Raji (cell line): ENCODE measurements around the gene THEM5.

ENCODE experiments used
- POLR2A ChIP-seq: IDR thresholded peaks from 2 replicates; pipeline ENCODE4 v1.6.1; 2011; ENCODE audit warnings: low read depth, low read length, control low read depth; ENCODE audit not compliant: insufficient read depth

THEM5 gene

DNA sequence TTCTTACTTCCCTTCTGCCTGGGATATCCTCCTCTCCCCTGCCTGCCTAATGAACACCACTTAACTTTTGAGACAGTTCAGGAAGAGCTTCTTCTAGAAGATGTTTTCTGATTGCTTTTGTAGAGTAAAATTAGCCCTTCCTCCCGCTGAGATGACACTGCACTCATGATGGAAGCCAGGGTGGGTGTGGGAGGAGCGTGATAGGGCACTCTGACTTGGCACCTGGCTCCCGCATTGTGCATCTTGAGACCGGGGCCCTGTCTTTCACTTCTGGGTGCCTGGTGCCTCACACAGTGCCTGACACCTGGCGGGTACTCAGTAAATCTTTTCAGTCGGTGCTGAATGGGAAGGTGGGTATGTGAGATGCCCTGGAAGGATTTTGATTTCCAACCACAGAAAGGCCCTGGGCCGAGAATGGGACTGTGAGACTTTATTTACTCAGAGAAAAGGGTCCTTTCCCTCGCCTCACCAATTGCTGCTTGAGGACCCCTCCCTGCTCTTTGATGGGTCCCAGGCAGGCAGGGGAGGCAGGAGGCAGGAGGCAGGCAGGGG is 6.8 kb downstream of the THEM5 start:
- no peak for TF ChIP-seq POLR2A

DNA sequence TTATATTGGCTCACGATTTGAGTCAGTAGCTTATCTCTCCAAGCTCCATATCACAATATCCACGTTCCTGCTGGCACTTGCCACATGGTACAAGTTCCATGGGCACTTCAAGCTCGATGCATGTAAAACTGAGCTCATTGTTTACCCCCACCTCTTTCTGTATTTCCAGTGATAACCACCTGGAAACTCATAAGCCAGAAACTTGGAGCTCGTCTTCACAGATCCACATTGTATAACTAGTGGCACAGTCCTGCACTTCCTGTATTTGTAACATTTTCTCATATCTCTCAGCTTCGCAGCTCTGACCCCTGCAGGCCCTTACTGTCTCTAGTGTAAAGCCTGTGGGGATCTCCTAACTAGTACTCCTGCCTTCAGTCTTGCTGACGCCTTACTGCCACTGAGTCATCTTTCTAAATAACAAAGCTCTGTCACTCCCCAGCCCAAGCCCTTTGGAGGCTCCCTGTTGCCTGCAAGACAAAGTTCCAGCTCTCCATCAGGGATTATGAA is 7.4 kb downstream of the THEM5 start:
- no peak for TF ChIP-seq POLR2A

DNA sequence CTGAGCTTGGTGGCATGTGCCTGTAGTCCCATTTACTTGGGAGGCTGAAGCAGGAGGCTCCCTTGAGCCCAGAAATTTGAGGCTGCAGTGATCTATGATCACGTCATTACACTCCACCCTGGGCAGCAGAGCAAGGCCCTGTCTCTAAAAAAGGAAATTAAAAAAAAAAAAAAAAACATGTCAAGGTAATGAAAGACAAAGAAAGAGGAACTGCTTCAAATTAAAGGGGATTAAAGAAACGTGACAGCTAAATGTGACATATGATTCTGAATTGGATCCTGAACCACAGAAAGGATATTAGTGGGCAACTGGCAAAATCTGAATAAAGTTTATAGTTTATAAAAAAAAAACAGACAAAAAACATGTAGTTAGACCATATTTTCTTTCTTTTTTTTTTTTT is 10.1 kb downstream of the THEM5 start:
- no peak for TF ChIP-seq POLR2A

DNA sequence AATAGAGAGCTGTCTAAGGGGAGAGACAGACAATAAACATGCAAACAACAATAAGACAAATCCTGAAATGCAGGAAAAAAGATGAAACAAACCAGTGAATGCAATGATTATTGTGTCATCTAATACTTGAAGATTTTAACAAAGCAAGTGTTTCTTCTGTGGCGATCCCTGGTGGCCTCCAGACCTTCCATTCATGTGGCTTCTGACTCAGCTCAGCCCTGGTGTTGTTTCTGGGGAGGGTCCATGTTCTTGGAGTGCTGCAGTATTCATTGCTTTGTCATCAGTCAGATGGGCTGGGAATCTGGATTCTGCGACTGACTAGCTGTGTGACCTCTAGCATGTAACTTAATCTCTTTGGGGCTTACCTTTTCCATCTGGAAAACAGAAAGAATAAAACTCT is 12.4 kb downstream of the THEM5 start:
- no peak for TF ChIP-seq POLR2A

DNA sequence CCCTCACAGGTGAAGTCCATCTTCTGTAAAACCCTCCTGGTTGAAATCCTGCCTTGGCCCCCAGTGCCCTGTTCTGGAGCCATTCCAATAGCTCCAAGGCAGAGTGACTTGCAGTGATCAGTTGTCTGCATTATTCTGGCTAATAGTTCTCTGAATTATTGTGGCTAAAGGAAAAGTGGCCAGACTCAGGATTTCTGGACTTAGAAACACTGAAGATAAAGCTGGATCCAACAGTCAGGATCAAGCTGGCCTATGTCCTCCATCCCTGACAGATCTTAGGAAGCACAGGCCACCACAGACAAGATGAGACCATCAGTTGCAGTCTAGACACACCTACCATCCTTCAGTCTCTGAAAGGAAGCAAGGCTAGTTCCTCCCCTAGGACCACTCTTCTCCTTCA is 13.1 kb downstream of the THEM5 start:
- no peak for TF ChIP-seq POLR2A

DNA sequence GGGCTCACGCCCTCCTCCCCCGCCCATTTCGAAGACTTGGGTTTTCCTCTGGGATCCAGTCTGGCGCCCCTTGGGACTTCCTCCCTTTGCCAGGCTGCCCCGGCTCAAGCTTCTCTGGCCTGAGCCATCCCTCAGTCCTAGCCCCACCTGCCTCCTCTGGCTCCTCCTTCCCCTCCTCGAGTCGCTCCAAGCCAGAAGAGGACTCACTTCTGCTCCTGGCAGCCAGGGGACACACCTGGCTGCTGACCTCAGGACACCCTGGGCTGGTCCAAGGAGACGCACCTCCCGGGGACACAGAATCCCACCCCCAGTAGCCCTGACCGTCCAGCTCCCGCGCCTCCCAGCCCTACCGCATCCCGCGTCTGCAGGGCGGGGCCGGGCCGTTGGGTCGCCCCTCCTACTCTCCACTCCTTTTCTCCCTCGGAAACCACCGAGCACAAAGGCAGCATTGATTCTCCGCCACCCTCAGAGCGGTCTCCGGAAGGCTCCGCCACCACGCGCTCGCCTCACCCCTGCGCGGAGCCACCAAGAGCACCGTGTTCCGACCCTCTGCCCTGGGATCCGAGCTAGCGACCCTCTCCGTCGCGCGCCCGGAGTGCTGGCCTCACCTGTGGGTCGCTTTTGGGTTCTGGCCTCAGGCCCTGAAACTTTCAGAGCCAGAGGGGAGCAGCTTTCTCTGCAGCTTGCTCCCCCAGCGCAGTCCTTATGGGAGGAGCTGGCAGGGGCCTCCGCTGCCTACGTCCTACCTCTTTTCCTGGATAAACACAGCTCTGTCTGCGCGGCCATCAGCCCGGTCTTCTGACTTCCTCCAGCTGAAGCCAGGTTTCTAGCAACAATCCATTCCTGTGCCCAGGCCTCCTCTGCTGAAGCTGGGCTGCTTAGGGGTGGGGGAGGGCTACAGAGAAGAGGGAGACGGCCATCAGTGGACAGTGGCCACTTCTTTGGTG is 13.8 kb downstream of the THEM5 start, which contains the start of gene C2CD4D:
TSS of gene C2CD4D (minus strand) at position 364 of the 947 bp plus-strand sequence. CDS start 831 bp downstream, outside the sequence.
- no peak for TF ChIP-seq POLR2A

DNA sequence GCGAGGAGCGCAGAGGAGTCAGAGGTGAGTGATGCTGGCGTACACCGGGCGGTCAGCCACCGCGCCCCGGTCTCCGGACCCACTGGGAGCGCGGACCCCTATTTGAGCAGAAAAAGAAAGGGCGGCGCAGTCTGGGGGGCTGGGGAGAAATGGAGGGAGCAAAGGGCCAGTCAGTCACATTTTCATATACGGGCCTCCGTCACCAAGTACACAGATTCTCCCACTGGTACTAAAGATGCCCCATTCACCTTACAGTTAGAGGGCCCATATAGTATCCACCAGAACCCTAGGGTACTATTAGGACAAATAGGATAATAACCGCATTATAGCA is 14.5 kb downstream of the THEM5 start:
- TF ChIP-seq POLR2A = no peak

DNA sequence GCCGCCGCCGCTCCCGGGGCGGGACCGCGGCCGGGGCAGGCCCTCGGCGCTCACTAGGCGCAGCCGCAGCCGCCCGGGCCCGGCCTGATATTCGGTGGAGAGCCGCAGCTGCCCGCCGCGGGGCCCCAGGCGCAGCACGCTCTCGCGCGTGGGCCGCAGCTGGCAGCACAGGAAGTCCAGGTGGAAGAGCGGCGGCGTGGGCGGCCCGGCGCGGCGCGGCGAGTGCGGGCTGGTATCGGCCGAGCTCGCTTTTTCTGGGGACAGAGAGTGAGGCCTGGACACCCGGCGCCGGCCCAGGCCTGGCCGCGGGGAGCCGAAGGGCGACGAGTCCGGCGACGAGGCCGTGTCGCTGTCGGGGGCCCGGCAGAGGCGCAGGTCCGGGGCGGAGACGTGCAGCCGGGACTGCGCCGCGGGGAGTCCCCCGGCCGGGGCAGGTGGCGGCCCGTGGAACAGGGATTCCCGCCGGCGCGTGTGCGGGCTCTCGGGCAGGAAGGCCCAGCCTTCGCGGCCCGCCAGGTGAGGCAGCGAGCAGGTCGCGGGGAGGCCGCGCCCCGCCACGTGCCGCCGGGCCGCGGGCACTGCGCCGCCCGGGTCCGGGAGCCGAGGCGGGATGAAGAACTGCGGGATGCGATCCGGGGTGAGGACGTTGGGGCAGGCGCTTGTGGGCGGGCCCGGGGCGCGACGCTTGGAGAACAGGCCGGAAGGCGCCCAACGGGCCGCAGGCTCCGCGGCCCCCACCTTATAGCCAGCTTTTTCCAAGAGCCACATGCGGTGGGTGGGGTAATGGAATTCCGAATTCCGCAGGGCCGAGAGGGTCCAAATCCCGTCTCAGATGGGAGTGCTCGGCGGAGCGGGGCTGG is 15.1 kb downstream of the THEM5 start:
- no peak for TF ChIP-seq POLR2A

DNA sequence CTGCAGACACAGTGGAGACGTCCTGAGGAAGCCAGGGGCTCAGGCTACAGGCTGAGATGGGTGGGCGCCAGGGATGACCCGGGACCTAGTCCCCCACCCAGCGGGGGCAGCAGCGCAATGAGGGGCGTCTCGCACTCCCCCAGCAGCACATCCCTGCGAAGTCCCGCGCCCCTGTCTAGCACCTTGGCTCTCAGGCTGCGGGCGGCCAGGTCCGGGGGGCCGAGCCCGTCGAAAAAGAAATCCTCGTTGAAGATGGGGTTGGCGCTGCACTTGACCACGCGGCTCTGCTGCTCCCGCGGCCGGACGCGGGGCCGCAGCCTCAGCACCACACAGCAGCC is 15.7 kb downstream of the THEM5 start:
- TF ChIP-seq POLR2A = no peak

DNA sequence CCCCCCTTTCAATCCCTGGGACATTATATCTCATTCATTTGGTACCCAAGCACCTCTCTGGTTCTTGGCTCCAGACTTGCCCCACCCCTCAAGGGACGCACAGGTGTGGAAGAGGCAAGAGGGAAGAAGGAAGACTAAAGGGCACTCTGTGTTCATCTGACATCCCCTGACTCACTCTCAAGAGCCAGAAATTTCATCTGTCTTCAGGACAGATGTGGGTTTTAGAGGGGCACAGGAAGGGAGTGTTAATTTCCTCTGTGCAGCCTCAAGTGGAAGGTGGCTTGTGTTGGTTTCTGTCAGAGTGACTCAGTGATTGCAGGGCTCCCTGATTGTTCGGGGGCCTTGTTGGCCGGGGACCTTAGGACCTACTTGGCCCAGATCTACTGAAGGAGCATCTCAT is 16.3 kb downstream of the THEM5 start:
- TF ChIP-seq POLR2A = no peak

DNA sequence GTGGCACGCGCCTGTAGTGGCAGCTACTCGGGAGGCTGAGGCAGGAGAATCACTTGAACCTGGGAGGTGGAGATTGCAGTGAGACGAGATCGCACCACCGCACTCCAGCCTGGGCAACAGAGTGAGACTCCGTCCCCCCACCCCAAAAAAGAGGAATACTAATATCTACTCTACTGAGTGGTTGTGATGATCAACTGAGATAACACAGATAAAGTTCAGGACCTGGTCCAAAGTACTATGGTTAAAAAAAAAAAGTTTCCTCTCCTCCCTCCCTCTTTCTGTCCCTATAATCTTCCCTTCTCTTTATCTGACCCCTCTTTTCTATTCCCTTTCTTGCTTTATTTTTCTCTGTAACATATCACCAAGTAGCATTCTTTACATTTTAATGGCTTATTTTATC is 17.9 kb downstream of the THEM5 start:
- TF ChIP-seq POLR2A = no peak

DNA sequence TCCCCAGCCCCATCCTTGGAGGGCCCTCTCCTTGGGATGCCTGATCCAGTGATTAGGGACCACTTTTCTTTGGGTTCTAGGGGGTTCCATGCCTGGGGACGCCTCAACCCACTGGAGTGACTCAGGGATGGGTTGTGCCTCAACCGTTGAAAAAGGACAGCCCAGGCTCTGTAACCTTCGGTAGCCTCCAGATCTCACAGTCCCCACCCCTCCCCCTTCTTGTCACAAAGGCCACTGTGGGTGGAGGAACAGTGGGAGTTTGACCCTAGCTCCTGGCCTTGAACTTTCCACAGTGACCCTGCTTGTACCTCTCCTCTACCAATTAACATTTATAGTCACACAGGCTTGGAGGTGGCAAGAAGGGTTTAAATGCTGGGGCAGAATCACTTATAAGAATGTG is 19.3 kb downstream of the THEM5 start:
- TF ChIP-seq POLR2A = no peak

DNA sequence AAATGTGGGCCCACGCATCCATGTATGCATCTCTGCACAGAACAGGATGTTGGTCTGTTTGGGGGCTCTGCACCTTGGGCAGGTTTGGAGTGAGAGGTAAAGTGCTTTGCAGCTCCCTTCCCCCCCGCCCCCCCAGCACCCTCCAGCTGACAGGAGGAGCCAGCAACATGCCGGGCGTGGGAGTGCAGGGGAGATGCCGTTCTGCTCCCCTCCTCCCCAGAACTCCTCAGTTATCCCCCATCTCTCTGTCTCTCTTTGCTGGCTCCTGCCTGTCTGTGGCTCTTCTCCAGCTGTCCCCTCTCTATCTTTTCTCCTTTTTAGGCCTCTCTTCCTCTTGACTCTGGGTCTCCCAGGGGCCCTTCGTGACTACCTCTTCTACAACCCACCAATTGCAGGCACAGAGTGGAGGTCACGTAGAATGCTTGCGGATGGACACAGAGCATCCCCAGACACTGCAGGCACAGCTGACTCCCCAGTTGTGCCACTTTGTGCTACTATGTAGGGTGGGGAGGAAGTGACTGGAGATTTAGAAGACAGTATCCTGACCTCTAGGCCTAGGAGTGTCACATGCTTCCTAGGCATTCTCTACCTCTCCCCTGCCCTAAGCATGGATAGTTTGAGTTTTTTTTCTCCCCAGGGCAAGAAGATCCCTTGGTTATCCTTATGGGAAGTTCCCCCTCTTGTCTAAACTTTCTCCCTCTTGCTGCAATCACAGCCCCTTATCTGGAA is 20.2 kb downstream of the THEM5 start:
- no peak for TF ChIP-seq POLR2A

DNA sequence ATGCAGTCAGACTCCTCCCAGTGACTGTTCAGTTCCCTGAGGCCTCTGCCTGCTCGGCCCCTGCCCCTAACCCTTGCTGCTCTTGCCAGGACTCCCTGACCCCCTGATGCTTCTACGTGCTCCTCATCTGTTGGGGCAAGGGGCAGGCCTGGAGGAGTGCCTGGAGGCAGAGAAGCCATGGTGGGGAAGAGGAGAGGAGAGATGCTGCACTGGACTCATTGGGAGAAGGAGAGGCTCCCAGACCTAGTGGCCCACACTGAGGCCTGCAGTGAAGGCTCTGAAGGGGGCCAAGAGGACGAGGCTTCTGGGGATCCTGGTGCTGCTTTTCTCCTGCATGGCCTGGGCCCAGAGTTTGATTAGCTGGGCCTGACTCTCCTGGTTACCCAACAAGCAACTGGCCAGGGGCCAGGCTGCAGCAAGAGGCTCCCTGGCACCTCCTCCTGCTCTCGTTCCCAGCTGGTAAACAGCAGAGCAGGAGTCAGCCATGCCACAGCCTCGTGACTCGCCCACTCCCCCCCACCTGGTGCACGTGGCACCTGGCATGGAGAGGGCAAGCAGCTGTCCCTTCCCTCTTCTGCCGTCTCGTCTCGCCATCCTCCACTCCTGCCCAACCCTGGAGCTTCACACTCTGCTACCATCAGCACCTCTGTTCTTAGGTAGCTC is 21.1 kb downstream of the THEM5 start:
- TF ChIP-seq POLR2A = no peak

DNA sequence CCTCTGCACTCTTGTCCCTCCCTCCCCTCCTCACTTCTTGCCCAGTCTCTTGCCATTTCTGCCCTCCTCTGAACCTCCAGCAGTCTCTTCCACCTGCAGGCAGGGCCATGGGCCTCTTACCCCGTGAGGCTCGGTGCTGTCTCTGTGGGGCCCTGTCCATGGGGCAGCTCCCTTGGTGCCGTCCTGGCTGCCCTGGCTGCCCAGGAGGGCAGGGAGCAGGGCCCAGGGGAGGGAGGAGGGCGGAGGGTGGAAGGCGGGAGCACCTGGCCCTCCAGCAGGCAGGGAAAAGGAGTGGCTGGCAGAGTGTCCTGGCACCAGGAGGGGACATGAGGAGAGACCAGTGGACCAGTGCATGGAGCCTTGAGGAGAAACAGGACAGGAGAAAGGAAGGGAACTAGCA is 21.9 kb downstream of the THEM5 start, which contains the start of gene RORC:
TSS of gene RORC (minus strand) at position 198 of the 400 bp plus-strand sequence. CDS start at position 160, 38 bp downstream.
- TF ChIP-seq POLR2A = no peak

DNA sequence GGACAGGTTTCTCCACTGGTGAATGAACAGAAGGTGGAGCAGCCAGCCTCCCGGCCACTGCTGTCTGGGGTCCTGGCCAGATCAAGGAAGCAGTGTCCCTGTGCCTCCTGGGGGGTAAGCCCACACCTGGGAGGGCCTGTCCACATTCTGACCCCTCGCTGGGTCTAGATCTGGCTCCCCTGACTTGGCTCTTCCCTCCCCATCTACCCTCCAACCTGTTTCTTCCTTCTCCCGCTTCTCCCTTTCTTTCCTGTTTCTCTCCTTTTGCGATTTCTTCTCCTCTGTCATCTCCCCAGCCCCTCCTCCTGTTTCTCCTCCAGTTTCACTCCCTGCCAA is 22.3 kb downstream of the THEM5 start:
- TF ChIP-seq POLR2A = no peak
